Activated naive CD8-positive, alpha-beta T cell treated with anti-CD3 and anti-CD28 coated beads, Interleukin-2, amount 10 ng/mL, durations not matched to agents 7 days and 5 days (primary cell): ENCODE measurements around the gene C19orf12. TPM values are rescaled to one million over a fixed set of nuclear protein-coding genes. Genes with fewer than 3 reads are reported as not detected.
A peak's percentile ranks its signal among the peaks of the same experiment; 100 is the strongest.
"Not testable (repeated sequence)": the region's sequence is repeated elsewhere in the genome, so short reads cannot be mapped to it uniquely, and the experiment has no call there.

Experiments
- ATAC-seq: fragments of 150-1000 bp; cut with Tn5 transposase; one replicate; pipeline ENCODE4 v1.10.0; 2021; ENCODE audit warnings: low read depth, moderate library complexity
- POLR2A ChIA-PET: fragments of 350-600 bp; sonication (Branson Sonifier 250); formaldehyde crosslinking; loops from one replicate; lab custom pipeline; 2021; ENCODE audit warnings: antibody characterized with exemption; lab: Charles Lee
- DNase-seq: peaks from one replicate; pipeline ENCODE4 v3.0.0; 2021
- H3K27ac Mint-ChIP-seq: one replicate; pipeline ENCODE4 v1.8.0; 2022; ENCODE audit warnings: mild to moderate bottlenecking, mixed read lengths
- H3K27me3 Mint-ChIP-seq: one replicate; pipeline ENCODE4 v1.8.0; 2022; ENCODE audit warnings: mild to moderate bottlenecking, moderate library complexity, mixed read lengths
- H3K36me3 Mint-ChIP-seq: one replicate; pipeline ENCODE4 v1.8.0; 2021; ENCODE audit warnings: mild to moderate bottlenecking, mixed read lengths
- H3K4me1 Mint-ChIP-seq: one replicate; pipeline ENCODE4 v1.8.0; 2021; ENCODE audit warnings: mixed read lengths
- H3K4me3 Mint-ChIP-seq: one replicate; pipeline ENCODE4 v1.8.0; 2022; ENCODE audit warnings: mild to moderate bottlenecking, moderate library complexity, mixed read lengths
- H3K9me3 Mint-ChIP-seq: one replicate; pipeline ENCODE4 v1.8.0; 2021; ENCODE audit warnings: mixed read lengths
- total RNA-seq, 2 experiments: library from RNA; stranded (reverse); gene quantifications; one replicate each; pipeline ENCODE4 v1.2.3, GENCODE V29; 2021

The C19orf12 gene
- total RNA-seq, 2 experiments from 2014 or later: 31.8 to 38.2 TPM

DNA sequence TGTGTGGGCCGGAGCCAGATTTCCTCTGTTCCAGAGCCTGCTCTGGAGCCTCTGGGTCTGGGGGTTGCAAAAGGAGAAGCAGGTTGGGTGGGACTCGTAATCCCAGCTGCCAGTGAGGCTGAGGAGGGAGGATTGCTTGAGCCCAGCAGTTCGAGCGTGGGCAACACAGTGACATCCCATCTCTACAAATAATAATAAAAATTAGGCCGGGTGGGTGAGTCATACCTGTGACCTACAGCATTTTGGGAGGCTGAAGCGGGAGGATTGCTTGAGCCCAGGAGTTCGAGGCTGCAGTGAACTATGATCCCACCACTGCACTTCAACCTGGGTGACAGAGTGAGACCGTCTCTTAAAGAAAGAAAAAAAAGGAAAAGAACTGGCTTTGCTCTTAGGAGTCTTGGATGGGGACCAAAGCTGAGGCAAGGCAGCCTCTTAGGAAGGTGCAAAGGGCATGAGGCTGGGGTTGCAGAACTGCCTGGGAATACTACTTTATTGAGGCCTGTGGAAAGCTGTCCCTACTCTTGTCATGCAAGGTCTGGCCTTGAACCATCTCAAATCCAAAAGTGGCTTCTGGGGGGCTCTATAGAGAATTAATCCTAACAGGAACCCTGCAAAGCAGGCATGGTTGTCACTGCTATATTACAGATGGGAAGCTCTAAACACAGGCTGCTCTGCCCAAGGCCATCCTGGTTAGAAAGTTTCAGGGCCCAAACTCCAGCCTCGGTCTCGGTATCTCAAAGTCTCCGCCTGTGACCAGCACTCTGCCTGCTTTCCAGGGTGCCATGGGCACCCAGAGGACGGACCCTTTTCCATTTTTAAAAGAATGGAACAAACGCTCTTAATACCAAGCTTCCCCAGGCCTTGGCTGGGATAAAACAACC is 880 bp upstream of the C19orf12 start:
- Mint-ChIP-seq H3K27me3 (peaks cover 5% of the 10 kb centered on the region), H3K27ac (peak overlapping the region; percentile 98), H3K4me1 (peaks cover 40% of the 10 kb centered on the region), H3K4me3 (peak overlapping the region; percentile 93), H3K36me3 (peaks cover 7% of the 10 kb centered on the region), H3K9me3 (no peaks in the 10 kb centered on the region)
- POLR2A ChIA-PET: interaction anchor here (0.5 to 8.2 kb wide), 19 partner anchors 9 to 226 kb away, joined by 3 to 96 read pairs (median 6); partner anchors contain the start of genes PLEKHF1, POP4 and URI1
- no peak for DNase-seq
- ATAC-seq: no peak

DNA sequence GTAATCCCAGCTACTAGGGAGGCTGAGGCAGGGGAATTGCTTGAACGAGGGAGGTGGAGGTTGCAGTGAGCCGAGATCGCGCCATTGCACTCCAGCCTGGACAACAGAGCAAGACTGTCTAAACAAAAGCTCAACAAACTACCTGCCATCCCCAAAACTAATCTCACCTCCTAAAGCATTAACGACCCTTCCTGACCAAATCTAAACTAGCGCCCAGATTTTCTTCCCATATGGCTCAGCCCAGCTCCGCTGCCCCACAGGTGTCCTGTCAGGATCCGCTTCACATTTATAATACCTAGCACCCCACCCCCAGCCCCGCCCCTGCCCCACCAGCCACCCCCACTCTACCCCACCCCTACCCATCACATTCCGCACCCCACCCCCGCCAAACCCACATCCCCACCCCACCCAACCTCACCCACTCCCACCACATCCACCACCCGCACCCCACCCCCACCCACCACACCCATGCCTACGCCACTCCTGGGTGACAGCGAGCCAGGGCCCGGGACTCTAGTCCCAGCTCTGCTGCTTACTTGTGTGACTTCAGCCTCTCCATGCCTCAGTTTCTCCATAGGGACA is 599 bp downstream of the C19orf12 start:
- peaks cover 50% of the 10 kb centered on the region for H3K4me1 Mint-ChIP-seq
- peak overlapping the region; percentile 92 for H3K27ac Mint-ChIP-seq
- no peak for DNase-seq
- POLR2A ChIA-PET: interaction anchor here (0.6 to 8.2 kb wide), 19 partner anchors 8 to 227 kb away, joined by 3 to 96 read pairs (median 6); partner anchors contain the start of genes PLEKHF1, POP4 and URI1
- H3K27me3 Mint-ChIP-seq: no peaks in the 10 kb centered on the region
- ATAC-seq: peak; percentile 54
- H3K36me3 Mint-ChIP-seq: peaks cover 10% of the 10 kb centered on the region
- H3K4me3 Mint-ChIP-seq: peak overlapping the region; percentile 91
- H3K9me3 Mint-ChIP-seq: no peaks in the 10 kb centered on the region

DNA sequence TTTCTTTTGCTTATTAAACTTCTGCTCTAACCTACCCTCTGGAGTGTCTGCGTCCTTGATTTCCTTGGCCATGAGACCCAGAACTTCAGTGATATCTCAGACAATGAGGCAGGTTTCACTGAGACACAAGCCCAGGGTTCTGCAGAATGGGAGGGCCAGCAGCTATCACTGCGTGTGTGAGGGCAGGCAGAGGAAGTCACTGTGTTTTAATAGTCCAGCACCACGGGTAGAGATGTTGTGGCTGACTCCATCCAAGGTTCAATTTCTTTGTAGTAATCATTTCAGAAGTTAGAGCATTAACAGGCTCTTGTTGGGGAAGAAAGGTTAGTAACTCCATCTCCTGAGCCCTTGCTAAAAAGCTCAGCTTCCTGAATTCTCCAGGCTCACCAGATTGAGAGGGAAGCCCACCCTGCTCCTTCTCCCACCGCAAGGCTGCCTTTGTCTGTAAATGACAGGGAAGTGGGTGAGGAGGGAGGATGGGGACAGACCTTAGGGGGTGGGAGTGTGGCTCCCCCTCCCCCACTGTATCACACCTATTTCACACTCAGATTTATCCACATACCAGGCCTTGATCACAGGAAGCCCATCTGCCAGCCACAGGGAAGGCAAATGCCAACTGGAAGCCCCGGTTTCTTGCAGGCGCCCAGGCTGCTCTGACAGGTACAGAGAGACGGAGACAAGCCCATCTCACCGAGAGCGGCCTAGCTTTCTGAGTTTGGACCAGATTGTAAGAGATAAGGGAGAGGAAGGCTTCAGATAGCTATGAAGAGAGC is 2.1 kb downstream of the C19orf12 start:
- H3K27me3 Mint-ChIP-seq: no peaks in the 10 kb centered on the region
- H3K27ac Mint-ChIP-seq: peak overlapping the region; percentile 92
- ATAC-seq: peak; percentile 8

DNA sequence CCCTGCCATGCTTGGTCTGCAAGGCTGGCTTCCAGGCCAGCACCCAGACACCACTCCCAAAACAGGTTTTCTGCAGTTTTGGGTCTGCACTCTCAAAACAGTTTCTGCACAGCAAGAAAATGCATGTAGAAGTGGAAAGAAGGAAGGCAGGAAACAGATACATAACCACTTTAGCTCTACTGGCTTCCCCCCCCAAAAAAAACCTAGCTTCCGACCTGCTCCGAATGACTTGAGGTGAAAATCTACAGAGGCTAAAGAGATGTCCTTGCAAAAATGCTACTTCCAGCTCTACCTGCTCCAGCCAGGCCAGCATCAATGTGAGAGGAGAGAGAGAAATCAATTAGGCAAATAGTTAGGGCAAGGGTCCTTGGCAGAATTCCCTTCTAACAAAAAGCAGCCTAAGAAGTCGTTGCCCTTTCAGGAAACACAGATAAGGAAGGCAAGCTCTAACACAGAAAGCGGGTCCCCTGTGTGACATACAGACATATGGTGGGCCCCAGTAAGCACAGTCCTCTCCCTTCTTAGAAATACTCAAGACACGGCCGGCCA is 3.4 kb downstream of the C19orf12 start:
- POLR2A ChIA-PET: interaction anchor here (0.8 to 8.2 kb wide), 6 partner anchors 17 to 106 kb away, joined by 3 to 96 read pairs (median 22); partner anchors contain the start of genes PLEKHF1 and POP4
- H3K27me3 Mint-ChIP-seq: no peaks in the 10 kb centered on the region
- H3K36me3 Mint-ChIP-seq: peaks cover 24% of the 10 kb centered on the region
- no peak for ATAC-seq
- no peaks in the 10 kb centered on the region for H3K9me3 Mint-ChIP-seq
- H3K4me1 Mint-ChIP-seq: peaks cover 52% of the 10 kb centered on the region
- H3K4me3 Mint-ChIP-seq: peak overlapping the region; percentile 91
- DNase-seq: no peak
- H3K27ac Mint-ChIP-seq: peak overlapping the region; percentile 92

More for the DNA sequence above, 2.1 kb downstream of the C19orf12 start:
- peaks cover 54% of the 10 kb centered on the region for H3K4me1 Mint-ChIP-seq
- peak overlapping the region; percentile 91 for H3K4me3 Mint-ChIP-seq
- DNase-seq: no peak
- no peaks in the 10 kb centered on the region for H3K9me3 Mint-ChIP-seq
- peaks cover 14% of the 10 kb centered on the region for H3K36me3 Mint-ChIP-seq
- POLR2A ChIA-PET: interaction anchor here (0.9 to 8.2 kb wide), 8 partner anchors 9 to 107 kb away, joined by 3 to 96 read pairs (median 8); partner anchors contain the start of genes PLEKHF1 and POP4

DNA sequence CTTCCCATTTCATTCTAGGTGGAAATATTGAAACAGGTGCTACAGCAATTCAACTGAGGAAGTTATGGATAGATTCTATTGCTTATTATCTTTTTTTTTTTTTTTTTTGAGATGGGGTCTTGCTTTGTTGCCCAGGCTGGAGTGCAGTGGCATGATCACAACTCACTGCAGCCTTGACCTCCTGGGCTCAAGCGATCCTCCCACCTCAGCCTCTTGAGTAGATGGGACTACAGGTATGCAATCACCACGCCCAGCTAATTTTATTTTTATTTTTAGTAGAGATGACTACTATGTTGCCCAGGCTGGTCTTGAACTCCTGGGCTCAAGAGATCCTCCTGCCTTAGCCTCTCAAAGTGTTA is 5.6 kb downstream of the C19orf12 start:
- POLR2A ChIA-PET: interaction anchor here (0.6 to 8.2 kb wide), 3 partner anchors 89 to 108 kb away, joined by 3 to 96 read pairs (median 4); partner anchors contain the start of gene POP4
- H3K36me3 Mint-ChIP-seq: peaks cover 40% of the 10 kb centered on the region
- H3K4me3 Mint-ChIP-seq, H3K9me3 Mint-ChIP-seq, ATAC-seq, H3K27me3 Mint-ChIP-seq, DNase-seq: not testable (repeated sequence)
- H3K27ac Mint-ChIP-seq: peak overlapping the region; percentile 53
- H3K4me1 Mint-ChIP-seq: peaks cover 56% of the 10 kb centered on the region

DNA sequence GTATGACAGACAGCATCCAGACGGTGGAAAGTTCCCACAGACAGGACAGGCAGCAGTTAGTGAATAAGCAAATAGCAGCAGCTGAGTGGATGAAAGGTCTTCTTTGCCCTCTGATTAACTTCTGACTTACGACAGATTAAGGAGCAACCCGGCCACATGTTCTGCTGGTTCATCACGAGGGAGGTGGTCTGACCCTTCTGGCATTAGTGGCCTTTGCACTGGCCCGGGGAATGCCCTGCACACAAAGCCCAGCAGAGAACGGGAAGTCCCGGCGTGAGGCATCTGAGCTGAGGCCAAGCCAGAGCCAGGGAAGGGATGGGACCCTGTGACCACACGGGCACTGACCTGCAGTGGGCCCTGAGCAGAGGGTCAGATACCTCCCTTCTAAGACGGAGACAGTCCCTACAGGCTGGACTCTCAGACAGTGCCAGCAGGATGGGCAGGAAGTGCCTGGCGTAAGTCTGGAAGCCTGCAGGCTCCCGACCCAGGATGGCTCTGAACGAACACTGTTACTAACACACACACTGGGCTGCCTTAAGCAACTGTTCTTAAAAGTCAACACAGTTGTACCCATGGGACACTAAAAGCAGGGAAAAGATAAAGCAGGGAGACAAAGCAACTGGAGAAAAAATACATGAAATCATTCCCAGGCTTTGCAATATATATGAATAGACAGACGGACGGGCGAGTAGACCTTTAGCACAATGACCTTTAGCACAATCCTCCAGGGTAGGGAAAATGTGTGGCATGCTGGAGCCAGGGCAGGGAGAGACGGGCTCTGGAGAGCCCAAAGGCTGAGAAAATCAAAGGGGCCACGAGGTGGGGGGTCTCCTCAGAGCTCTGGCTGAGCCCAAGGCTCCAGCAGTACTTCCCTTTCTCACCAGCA is 6.3 kb downstream of the C19orf12 start:
- no peak for ATAC-seq
- POLR2A ChIA-PET: interaction anchor here (0.7 to 1.6 kb wide), 2 partner anchors 89 to 102 kb away, joined by 3 to 4 read pairs; partner anchors contain the start of gene POP4
- Mint-ChIP-seq H3K4me3 (no peak overlapping the region), H3K27ac (peak overlapping the region; percentile 43), H3K36me3 (peaks cover 40% of the 10 kb centered on the region), H3K27me3 (no peaks in the 10 kb centered on the region), H3K4me1 (peaks cover 54% of the 10 kb centered on the region), H3K9me3 (no peaks in the 10 kb centered on the region)
- DNase-seq: peak; percentile 21

DNA sequence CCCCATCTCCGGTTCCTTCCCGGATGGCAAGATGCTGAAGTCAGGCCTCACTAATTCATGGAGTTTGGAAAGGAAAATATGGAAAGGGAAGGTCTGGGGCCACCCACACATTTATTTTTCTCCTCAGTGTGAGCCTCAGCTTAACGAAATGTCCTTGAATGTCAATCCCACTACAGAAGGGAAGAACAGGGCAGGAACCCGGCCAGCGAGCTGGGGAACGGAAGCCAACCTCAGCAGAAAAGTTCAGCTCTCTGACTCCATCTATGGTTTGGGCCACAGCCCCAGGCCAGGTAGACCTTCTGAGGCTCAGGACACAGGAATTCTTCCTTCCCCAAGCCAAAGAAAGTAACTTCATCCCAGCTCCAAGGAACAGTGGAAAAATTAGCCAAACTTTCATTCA is 8.4 kb downstream of the C19orf12 start:
- Mint-ChIP-seq H3K4me1 (peaks cover 36% of the 10 kb centered on the region), H3K9me3 (no peaks in the 10 kb centered on the region), H3K4me3 (no peak overlapping the region), H3K36me3 (peaks cover 39% of the 10 kb centered on the region), H3K27ac (peak overlapping the region; percentile 34), H3K27me3 (no peaks in the 10 kb centered on the region)
- POLR2A ChIA-PET: interaction anchor here (0.8 to 1.7 kb wide), 2 partner anchors 8 to 10 kb away, joined by 3 to 7 read pairs; partner anchors contain the start of gene C19orf12
- DNase-seq (no peak), ATAC-seq (no peak)

DNA sequence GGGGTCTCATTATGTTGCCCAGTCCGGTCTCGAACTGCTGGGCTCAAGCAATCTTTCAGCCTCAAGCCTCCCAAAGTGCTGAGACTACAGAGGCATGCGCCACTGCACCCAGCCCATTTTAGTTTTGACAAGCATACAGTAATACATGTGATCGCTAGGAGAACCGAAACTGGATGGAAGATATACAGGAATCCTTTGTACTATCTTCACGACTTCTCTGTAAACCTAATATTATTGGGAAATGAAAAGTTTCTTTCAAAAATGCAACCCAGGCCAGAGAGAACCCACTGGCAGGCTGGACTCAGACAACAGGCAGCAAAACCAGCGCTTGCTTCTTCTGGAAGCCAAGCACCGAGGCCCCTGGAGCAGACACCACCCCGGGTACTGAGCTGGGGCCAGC is 9.4 kb downstream of the C19orf12 start:
- Mint-ChIP-seq H3K9me3 (no peaks in the 10 kb centered on the region), H3K4me3 (no peak overlapping the region), H3K27ac (peak overlapping the region; percentile 91), H3K36me3 (peaks cover 38% of the 10 kb centered on the region), H3K4me1 (peaks cover 32% of the 10 kb centered on the region), H3K27me3 (no peaks in the 10 kb centered on the region)
- DNase-seq (no peak), ATAC-seq (no peak)
- POLR2A ChIA-PET: interaction anchor here (1.7 kb wide), 1 partner anchor 9 kb away, joined by 7 read pairs; the partner anchor contains the start of gene C19orf12

DNA sequence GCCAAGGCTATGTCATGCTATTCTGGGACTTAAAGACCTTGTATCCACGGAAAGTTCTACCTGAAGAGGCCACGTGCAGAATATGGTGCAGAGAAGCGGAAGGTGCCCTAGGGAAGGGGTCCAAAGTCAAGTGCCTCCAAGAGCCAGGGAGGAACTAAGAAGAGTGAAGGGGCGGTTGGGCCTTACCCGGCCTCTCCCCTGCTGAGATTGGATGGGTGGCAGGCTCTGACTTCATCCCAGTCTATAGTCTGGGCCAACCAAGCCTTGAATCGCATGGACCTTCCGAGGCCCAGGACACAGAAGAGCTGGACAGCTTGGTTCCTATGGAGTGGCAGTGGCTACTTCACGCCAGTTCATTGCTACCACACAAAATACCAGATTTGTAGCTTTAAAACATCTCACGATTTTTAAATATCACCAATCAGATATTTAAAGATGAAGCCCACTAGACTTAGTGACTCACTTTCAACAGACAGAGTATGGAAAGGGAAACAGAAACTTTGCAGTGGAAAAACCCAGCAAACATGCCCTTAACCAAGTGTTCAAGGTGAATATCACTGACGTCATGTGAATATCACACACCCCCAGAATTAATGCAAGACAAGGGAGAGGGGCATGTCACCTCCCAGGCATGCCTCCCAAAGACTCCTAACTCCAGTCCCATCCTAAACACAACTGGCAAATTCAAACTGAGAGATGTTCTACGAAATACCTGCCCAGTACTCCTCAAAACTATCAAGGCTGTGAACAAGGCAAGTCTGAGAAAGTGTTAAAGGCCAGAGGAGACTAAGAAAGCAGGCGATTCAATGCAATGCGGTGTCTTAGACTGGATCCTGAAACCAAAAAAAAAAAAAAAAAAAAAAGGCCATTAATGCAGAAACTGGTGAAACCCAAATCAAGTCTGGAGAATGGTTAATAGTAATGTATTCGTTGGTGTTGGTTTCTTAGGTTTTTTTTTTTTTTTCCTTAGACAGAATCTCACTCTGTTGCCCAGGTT is 10.2 kb downstream of the C19orf12 start:
- peaks cover 37% of the 10 kb centered on the region for H3K36me3 Mint-ChIP-seq
- peak overlapping the region; percentile 56 for H3K4me3 Mint-ChIP-seq
- H3K4me1 Mint-ChIP-seq: peaks cover 24% of the 10 kb centered on the region
- no peaks in the 10 kb centered on the region for H3K9me3 Mint-ChIP-seq
- POLR2A ChIA-PET: interaction anchor here (1.6 to 1.7 kb wide), 2 partner anchors 9 to 12 kb away, joined by 4 to 6 read pairs; no protein-coding TSS in a partner anchor
- no peaks in the 10 kb centered on the region for H3K27me3 Mint-ChIP-seq
- peak; percentile 72 for ATAC-seq
- H3K27ac Mint-ChIP-seq: peak overlapping the region; percentile 91
- no peak for DNase-seq

DNA sequence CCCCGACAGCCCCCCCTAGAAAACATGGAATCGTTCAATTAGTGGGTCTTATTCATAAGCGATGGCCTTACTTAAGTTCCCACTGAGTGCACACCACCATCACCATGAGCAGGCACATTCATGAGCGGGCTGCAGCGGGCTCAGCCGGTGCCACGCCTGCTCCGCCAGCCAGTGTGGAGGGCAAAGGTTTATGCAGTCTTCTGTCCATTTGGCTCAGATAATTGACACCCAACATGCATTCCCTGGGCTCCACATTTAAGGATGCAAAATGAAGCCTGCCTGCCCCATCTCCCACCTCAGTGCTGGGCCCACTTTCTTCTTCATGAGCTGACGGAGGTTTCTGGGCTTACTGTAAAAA is 12.1 kb downstream of the C19orf12 start:
- POLR2A ChIA-PET: interaction anchor here (0.9 to 1.7 kb wide), 2 partner anchors 11 to 14 kb away, joined by 3 to 6 read pairs; no protein-coding TSS in a partner anchor
- no peak overlapping the region for H3K27ac Mint-ChIP-seq
- H3K36me3 Mint-ChIP-seq: peaks cover 34% of the 10 kb centered on the region

More for the DNA sequence above, 12.1 kb downstream of the C19orf12 start:
- H3K27me3 Mint-ChIP-seq: no peaks in the 10 kb centered on the region
- H3K9me3 Mint-ChIP-seq: no peaks in the 10 kb centered on the region
- peaks cover 19% of the 10 kb centered on the region for H3K4me1 Mint-ChIP-seq
- DNase-seq: no peak
- ATAC-seq: no peak
- no peak overlapping the region for H3K4me3 Mint-ChIP-seq
